Panc1 (cell line): Measurements from ENCODE around the gene AKT3. TPM values are rescaled to one million over a fixed set of nuclear protein-coding genes. Genes with fewer than 3 reads are reported as not detected.
"Not testable (repeated sequence)": the region's sequence is repeated elsewhere in the genome, so short reads cannot be mapped to it uniquely, and the experiment has no call there.

Experiments
- ATAC-seq: fragments of 200-7000 bp; cut with Tn5 transposase; 2 replicates; pipeline ENCODE4 v1.9.1; 2020; ENCODE audit warnings: mild to moderate bottlenecking, moderate library complexity
- BruUV-seq: library from RNA; stranded (reverse); fragments of 400-500 nt; replicated peaks from 2 replicates; lab custom pipeline; 2021; lab: Mats Ljungman, UMichigan
- CTCF ChIA-PET: fragments of 300-600 bp; sonication (Branson Sonifier 250); formaldehyde crosslinking; loops from one replicate; lab custom pipeline; 2022; ENCODE audit warnings: antibody characterized with exemption; lab: Charles Lee
- POLR2A ChIA-PET: fragments of 300-600 bp; sonication (Branson Sonifier 250); formaldehyde crosslinking; loops from one replicate; lab custom pipeline; 2022; ENCODE audit warnings: antibody characterized with exemption; lab: Charles Lee
- DNase-seq: peaks from one replicate; pipeline ENCODE4 v3.0.0-alpha.2; 2010; ENCODE audit warnings: low read depth, low spot score
- H3K27ac ChIP-seq: 2 replicates; pipeline ENCODE4 v1.5.1; 2011; ENCODE audit warnings: mild to moderate bottlenecking, low read length, inconsistent platforms
- H3K27me3 ChIP-seq: fragments of 200-500 bp; sonication (Bioruptor generic); 2 replicates; pipeline ENCODE4 v1.6.0; 2014; ENCODE audit warnings: low read length, inconsistent platforms; ENCODE audit not compliant: control insufficient read depth, insufficient read depth
- H3K36me3 ChIP-seq: fragments of 200-500 bp; sonication (Bioruptor generic); 2 replicates; pipeline ENCODE4 v1.5.1; 2014; ENCODE audit warnings: inconsistent platforms, mild to moderate bottlenecking, low read length, moderate library complexity; ENCODE audit not compliant: control insufficient read depth, insufficient read depth
- H3K4me1 ChIP-seq: 2 replicates; pipeline ENCODE4 v1.5.1; 2011; ENCODE audit warnings: inconsistent platforms, mild to moderate bottlenecking, low read length, moderate library complexity; ENCODE audit not compliant: control insufficient read depth, insufficient read depth
- H3K4me3 ChIP-seq, 2 experiments: 2 replicates each; pipeline ENCODE4 v1.5.1; 2011 to 2012; ENCODE audit warnings: low read depth in 2 of 2, low read length in 2 of 2, mild to moderate bottlenecking in 2 of 2, inconsistent platforms in 1 of 2, moderate library complexity in 1 of 2
- H3K9me3 ChIP-seq: fragments of 200-500 bp; sonication (Bioruptor generic); 2 replicates; pipeline ENCODE4 v1.5.1; 2014; ENCODE audit warnings: low read depth, mild to moderate bottlenecking, inconsistent platforms, low read length, moderate library complexity; ENCODE audit not compliant: control insufficient read depth, insufficient read depth
- POLR2AphosphoS5 ChIP-seq: IDR thresholded peaks from 2 replicates; pipeline ENCODE4 v1.6.1; 2012; ENCODE audit warnings: mild to moderate bottlenecking, low read depth, low read length, moderate library complexity
- SIN3A ChIP-seq: IDR thresholded peaks from 2 replicates; pipeline ENCODE4 v1.6.1; 2012; ENCODE audit warnings: low read depth, mild to moderate bottlenecking, low read length, moderate library complexity, borderline replicate concordance; ENCODE audit not compliant: insufficient read depth
- TCF7L2 ChIP-seq: IDR thresholded peaks from 2 replicates; pipeline ENCODE4 v1.6.1; 2011; ENCODE audit warnings: mild to moderate bottlenecking, low read depth, low read length, inconsistent platforms
- in situ Hi-C: cut with HindIII; loops from 2 replicates; pipeline ENCODE4 v1.10.0; 2016; ENCODE audit warnings: low sequenced_read_pairs, low pct_unique_long_range_greater_than_20kb
- intact Hi-C: fragments of 100-400 bp; cut with micrococcal nuclease; formaldehyde crosslinking; loops from one replicate; pipeline ENCODE4 v1.10.0; 2022; ENCODE audit not compliant: unreplicated experiment
- total RNA-seq: library from RNA; stranded (reverse); gene quantifications from one replicate; pipeline ENCODE4 v1.2.1, GENCODE V29; 2021; ENCODE audit not compliant: unreplicated experiment
- TF ChIP-seq, protein P1 (sequence below), 2 experiments: IDR thresholded peaks; 2 replicates each; pipeline ENCODE4 v1.6.1; 2011 to 2012; ENCODE audit warnings: low read depth in 2 of 2, control low read depth in 1 of 2, low read length in 1 of 2, mild to moderate bottlenecking in 1 of 2, moderate library complexity in 1 of 2; ENCODE audit not compliant: insufficient read depth in 1 of 2
- TF ChIP-seq, protein P2 (sequence below): fragments of 450-650 bp; IDR thresholded peaks from 2 replicates; pipeline ENCODE4 v1.5.1; 2017; ENCODE audit warnings: mild to moderate bottlenecking

AKT3 gene
- total RNA-seq, 1 experiment from 2014 or later: 11.0 TPM

DNA sequence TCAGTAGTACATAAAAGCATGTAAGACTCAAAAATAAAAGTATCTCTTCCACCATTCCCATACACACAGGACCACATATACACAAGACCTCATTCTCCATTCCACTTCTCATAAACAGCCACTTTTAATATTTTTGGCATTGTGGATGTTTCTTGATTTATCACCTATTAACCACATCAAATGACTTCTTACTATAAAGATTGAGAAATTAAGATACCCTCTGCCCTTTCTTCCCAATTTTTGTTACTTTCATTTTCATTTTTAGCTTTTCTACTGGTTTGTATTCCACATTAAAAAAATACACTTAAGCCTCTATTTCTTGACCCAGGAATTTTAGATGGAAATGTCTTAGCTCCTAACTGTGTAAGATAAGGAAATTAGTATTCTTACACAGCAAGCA is 22.8 kb downstream of the AKT3 start:
- no peak for ATAC-seq
- in situ Hi-C loops: no loop called here
- CTCF ChIA-PET: no interaction called here

DNA sequence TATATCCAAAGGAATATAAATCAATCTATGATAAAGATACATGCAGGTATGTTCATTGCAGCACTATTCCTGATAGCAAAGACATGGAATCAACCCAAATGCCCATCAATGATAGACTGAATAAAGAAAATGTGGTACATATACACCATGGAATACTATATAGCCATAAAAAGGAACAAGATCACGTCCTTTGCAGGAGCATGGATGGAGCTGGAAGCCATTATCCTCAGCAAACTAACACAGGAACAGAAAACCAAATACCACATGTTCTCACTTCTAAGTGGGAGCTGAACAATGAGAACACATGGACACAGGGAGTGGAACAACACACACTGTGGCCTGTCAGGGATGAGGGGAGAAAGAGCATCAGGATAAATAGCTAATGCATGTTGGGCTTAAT is 25.1 kb downstream of the AKT3 start:
- H3K4me1 ChIP-seq, H3K27me3 ChIP-seq, ATAC-seq, BruUV-seq, H3K27ac ChIP-seq, intact Hi-C loops, H3K36me3 ChIP-seq, CTCF ChIA-PET, in situ Hi-C loops, H3K4me3 ChIP-seq, H3K9me3 ChIP-seq, DNase-seq: not testable (repeated sequence)
- POLR2A ChIA-PET: interaction anchor here (0.6 kb wide), 1 partner anchor 466 kb away, joined by 3 read pairs; no protein-coding TSS in a partner anchor

More for the DNA sequence above, 22.8 kb downstream of the AKT3 start:
- Histone ChIP-seq H3K4me1 (no peaks in the 10 kb centered on the region), H3K4me3 (no peak overlapping the region), H3K27ac (no peak overlapping the region), H3K27me3 (no peaks in the 10 kb centered on the region), H3K9me3 (no peaks in the 10 kb centered on the region), H3K36me3 (no peaks in the 10 kb centered on the region)
- BruUV-seq: no TSS peak
- no peak for DNase-seq
- intact Hi-C loops: no loop called here
- TF ChIP-seq SIN3A (no peak), POLR2AphosphoS5 (no peak), TCF7L2 (no peak)
- TF ChIP-seq, protein P1, sequence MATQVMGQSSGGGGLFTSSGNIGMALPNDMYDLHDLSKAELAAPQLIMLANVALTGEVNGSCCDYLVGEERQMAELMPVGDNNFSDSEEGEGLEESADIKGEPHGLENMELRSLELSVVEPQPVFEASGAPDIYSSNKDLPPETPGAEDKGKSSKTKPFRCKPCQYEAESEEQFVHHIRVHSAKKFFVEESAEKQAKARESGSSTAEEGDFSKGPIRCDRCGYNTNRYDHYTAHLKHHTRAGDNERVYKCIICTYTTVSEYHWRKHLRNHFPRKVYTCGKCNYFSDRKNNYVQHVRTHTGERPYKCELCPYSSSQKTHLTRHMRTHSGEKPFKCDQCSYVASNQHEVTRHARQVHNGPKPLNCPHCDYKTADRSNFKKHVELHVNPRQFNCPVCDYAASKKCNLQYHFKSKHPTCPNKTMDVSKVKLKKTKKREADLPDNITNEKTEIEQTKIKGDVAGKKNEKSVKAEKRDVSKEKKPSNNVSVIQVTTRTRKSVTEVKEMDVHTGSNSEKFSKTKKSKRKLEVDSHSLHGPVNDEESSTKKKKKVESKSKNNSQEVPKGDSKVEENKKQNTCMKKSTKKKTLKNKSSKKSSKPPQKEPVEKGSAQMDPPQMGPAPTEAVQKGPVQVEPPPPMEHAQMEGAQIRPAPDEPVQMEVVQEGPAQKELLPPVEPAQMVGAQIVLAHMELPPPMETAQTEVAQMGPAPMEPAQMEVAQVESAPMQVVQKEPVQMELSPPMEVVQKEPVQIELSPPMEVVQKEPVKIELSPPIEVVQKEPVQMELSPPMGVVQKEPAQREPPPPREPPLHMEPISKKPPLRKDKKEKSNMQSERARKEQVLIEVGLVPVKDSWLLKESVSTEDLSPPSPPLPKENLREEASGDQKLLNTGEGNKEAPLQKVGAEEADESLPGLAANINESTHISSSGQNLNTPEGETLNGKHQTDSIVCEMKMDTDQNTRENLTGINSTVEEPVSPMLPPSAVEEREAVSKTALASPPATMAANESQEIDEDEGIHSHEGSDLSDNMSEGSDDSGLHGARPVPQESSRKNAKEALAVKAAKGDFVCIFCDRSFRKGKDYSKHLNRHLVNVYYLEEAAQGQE (IDR thresholded peaks at IDR 0.05; ENCODE audit: insufficient read depth in 1 of 2, low read depth in 2 of 2, low read length in 1 of 2): no peak
- TF ChIP-seq, protein P2, sequence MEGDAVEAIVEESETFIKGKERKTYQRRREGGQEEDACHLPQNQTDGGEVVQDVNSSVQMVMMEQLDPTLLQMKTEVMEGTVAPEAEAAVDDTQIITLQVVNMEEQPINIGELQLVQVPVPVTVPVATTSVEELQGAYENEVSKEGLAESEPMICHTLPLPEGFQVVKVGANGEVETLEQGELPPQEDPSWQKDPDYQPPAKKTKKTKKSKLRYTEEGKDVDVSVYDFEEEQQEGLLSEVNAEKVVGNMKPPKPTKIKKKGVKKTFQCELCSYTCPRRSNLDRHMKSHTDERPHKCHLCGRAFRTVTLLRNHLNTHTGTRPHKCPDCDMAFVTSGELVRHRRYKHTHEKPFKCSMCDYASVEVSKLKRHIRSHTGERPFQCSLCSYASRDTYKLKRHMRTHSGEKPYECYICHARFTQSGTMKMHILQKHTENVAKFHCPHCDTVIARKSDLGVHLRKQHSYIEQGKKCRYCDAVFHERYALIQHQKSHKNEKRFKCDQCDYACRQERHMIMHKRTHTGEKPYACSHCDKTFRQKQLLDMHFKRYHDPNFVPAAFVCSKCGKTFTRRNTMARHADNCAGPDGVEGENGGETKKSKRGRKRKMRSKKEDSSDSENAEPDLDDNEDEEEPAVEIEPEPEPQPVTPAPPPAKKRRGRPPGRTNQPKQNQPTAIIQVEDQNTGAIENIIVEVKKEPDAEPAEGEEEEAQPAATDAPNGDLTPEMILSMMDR: no peak
- POLR2A ChIA-PET: no interaction called here

DNA sequence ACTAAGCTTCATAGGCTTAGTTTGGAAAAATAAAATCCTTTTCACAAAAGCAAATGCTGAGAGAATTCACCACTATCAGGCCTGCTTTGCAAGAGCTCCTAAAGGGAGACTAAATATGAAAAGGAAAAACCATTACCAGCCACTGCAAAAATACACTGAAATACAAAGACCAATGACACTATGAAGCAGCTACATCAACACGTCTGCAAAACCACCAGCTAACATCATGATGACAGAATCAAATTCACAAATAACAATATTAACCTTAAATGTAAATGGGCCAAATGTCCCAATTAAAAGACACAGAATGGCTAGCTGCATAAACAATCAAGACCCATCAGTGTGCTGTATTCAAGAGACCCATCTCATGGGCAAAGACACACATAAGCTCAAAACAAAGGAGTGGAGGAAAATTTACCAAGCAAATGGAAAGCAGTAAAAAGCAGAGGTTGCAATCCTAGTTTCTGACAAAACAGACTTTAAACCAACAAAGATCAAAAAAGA is 28.8 kb downstream of the AKT3 start:
- in situ Hi-C loops: no loop called here
- intact Hi-C loops: no loop called here
- POLR2A ChIA-PET: no interaction called here
- Histone ChIP-seq H3K9me3 (no peaks in the 10 kb centered on the region), H3K4me1 (no peaks in the 10 kb centered on the region), H3K27me3 (no peaks in the 10 kb centered on the region), H3K36me3 (no peaks in the 10 kb centered on the region), H3K4me3 (no peak overlapping the region), H3K27ac (no peak overlapping the region)
- no peak for ATAC-seq
- TF ChIP-seq, protein P2: no peak
- TF ChIP-seq SIN3A (no peak), TCF7L2 (no peak), POLR2AphosphoS5 (no peak)
- TF ChIP-seq, protein P1 (IDR thresholded peaks at IDR 0.05; ENCODE audit: insufficient read depth in 1 of 2, low read depth in 2 of 2, low read length in 1 of 2): no peak
- no TSS peak for BruUV-seq
- DNase-seq: no peak
- CTCF ChIA-PET: no interaction called here
